Activated CD8-positive, alpha-beta T cell treated with anti-CD3 and anti-CD28 coated beads for 36 hours (primary cell): Measurements from ENCODE around the gene TOMM22. TPM values are rescaled to one million over a fixed set of nuclear protein-coding genes. Genes with fewer than 3 reads are reported as not detected.
"Not testable (repeated sequence)": the region's sequence is repeated elsewhere in the genome, so short reads cannot be mapped to it uniquely, and the experiment has no call there.

Experiments
- ATAC-seq: fragments of 200-7000 bp; cut with Tn5 transposase; one replicate; pipeline ENCODE4 v1.10.0; 2021; ENCODE audit warnings: mild to moderate bottlenecking, moderate library complexity
- CTCF ChIA-PET: fragments of 350-600 bp; sonication (Branson Sonifier 250); formaldehyde crosslinking; loops from one replicate; lab custom pipeline; 2021; ENCODE audit warnings: antibody characterized with exemption; lab: Charles Lee
- POLR2A ChIA-PET: fragments of 350-600 bp; sonication (Branson Sonifier 250); formaldehyde crosslinking; loops from one replicate; lab custom pipeline; 2021; ENCODE audit warnings: antibody characterized with exemption; lab: Charles Lee
- DNase-seq: peaks from one replicate; pipeline ENCODE4 v3.0.0-alpha.2; 2020
- H3K27ac Mint-ChIP-seq: one replicate; pipeline ENCODE4 v1.8.0; 2021; ENCODE audit warnings: mild to moderate bottlenecking, mixed read lengths
- H3K27me3 Mint-ChIP-seq: one replicate; pipeline ENCODE4 v1.8.0; 2021; ENCODE audit warnings: mixed read lengths
- H3K36me3 Mint-ChIP-seq: one replicate; pipeline ENCODE4 v1.8.0; 2021; ENCODE audit warnings: low read depth, mixed read lengths
- H3K4me1 Mint-ChIP-seq: one replicate; pipeline ENCODE4 v1.8.0; 2021; ENCODE audit warnings: low read depth, mixed read lengths
- H3K4me3 Mint-ChIP-seq: one replicate; pipeline ENCODE4 v1.8.0; 2021; ENCODE audit warnings: mild to moderate bottlenecking, moderate library complexity, mixed read lengths
- H3K9me3 Mint-ChIP-seq: one replicate; pipeline ENCODE4 v1.8.0; 2021; ENCODE audit warnings: mixed read lengths
- intact Hi-C: fragments of 100-400 bp; cut with micrococcal nuclease; formaldehyde crosslinking; loops from one replicate; pipeline ENCODE4 v1.10.0; 2022
- total RNA-seq, 2 experiments: library from RNA; stranded (reverse); gene quantifications; one replicate each; pipeline ENCODE4 v1.2.3, GENCODE V29; 2021
- TF ChIP-seq, protein P1 (sequence below): fragments of 200-600 bp; IDR thresholded peaks from one replicate; pipeline ENCODE4 v1.8.0; 2022; ENCODE audit warnings: antibody characterized with exemption, mild to moderate bottlenecking

TOMM22 gene
- total RNA-seq, 2 experiments from 2014 or later, result 155 to 158 TPM

DNA sequence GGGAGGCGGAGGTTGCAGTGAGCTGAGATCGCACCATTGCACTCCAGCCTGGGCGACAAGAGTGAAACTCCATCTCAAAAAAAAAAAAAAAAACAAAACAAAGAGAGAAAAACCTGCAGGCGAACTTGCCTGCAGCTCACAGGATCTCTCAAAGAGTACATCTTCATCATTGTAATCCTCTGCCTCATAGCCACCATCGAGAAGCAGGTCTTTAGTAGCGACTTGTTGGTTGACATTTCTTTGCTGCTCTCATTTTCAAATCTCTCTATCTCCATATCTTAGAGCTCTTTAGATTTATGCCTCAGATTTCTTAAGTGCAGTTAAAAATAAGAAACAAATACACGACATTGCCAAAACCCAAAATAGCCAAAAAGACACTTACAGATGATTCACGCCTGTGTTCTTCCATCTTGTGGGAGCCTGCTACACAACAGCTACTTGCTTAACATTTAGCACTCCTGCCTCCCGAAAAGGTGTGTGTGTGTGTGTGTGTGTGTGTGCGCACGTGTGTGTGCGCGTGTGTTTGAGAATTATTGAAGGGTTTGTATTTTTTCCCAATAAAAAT is 40.2 kb upstream of the TOMM22 start:
- Mint-ChIP-seq H3K36me3 (no peaks in the 10 kb centered on the region), H3K4me1 (no peaks in the 10 kb centered on the region), H3K27me3 (peaks cover 2% of the 10 kb centered on the region), H3K4me3 (no peak overlapping the region), H3K27ac (no peak overlapping the region), H3K9me3 (no peaks in the 10 kb centered on the region)
- DNase-seq (no peak), ATAC-seq (no peak)
- CTCF ChIA-PET, result no interaction called here
- TF ChIP-seq, protein P1, sequence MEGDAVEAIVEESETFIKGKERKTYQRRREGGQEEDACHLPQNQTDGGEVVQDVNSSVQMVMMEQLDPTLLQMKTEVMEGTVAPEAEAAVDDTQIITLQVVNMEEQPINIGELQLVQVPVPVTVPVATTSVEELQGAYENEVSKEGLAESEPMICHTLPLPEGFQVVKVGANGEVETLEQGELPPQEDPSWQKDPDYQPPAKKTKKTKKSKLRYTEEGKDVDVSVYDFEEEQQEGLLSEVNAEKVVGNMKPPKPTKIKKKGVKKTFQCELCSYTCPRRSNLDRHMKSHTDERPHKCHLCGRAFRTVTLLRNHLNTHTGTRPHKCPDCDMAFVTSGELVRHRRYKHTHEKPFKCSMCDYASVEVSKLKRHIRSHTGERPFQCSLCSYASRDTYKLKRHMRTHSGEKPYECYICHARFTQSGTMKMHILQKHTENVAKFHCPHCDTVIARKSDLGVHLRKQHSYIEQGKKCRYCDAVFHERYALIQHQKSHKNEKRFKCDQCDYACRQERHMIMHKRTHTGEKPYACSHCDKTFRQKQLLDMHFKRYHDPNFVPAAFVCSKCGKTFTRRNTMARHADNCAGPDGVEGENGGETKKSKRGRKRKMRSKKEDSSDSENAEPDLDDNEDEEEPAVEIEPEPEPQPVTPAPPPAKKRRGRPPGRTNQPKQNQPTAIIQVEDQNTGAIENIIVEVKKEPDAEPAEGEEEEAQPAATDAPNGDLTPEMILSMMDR, result no peak
- POLR2A ChIA-PET, result interaction anchor here (1.2 kb wide), 1 partner anchor 12 kb away, joined by 4 read pairs; no protein-coding TSS in a partner anchor
- intact Hi-C loops, result no loop called here

GRCh38 chr22:38644245-38644644 is 37.5 kb upstream of the TOMM22 start:
- H3K27me3 Mint-ChIP-seq, intact Hi-C loops, H3K36me3 Mint-ChIP-seq, POLR2A ChIA-PET, H3K9me3 Mint-ChIP-seq, CTCF ChIA-PET, H3K27ac Mint-ChIP-seq, H3K4me1 Mint-ChIP-seq, DNase-seq, H3K4me3 Mint-ChIP-seq: not testable (repeated sequence)
- peak; percentile 42 for ATAC-seq

GRCh38 chr22:38645430-38645829 is 36.3 kb upstream of the TOMM22 start:
- intact Hi-C loops, result no loop called here
- Mint-ChIP-seq H3K36me3 (no peaks in the 10 kb centered on the region), H3K27me3 (peaks cover 2% of the 10 kb centered on the region), H3K4me1 (no peaks in the 10 kb centered on the region), H3K4me3 (no peak overlapping the region), H3K9me3 (no peaks in the 10 kb centered on the region), H3K27ac (no peak overlapping the region)
- TF ChIP-seq, protein P1, result no peak
- POLR2A ChIA-PET, result no interaction called here
- ATAC-seq (no peak), DNase-seq (no peak)
- CTCF ChIA-PET, result no interaction called here

DNA sequence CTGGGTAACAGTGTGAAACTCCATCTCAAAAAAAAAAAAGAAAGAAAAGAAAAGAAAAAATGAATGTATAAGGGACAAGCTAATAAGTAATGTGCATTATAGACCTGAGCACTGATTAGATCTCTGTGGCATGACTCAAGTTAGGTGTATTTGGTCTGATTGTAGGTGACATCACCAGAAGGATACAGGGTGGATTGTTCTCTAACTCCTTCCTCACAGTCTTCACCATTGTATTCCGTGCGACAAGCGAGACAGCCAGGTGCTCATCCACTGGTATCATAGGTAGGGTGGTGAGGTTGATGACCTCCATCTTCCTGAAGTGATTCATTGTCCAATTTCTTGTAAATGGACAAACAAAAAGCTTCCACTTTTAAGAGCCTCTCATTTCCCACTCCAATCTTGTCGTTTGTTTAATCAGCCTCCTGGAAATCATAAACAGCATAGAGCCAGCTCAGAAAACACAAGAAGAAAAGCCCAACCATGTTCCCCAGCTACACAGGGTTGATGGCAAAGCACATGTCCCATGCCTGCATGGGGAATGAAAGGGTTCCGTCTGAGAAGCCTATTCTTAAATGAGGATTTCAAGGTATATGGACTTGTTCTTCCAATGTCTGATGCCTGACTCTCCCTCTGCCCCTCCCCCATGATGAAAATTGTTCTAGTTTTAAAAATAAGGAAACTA is 31.8 kb upstream of the TOMM22 start:
- Mint-ChIP-seq H3K36me3 (no peaks in the 10 kb centered on the region), H3K4me3 (no peak overlapping the region), H3K27ac (no peak overlapping the region), H3K9me3 (no peaks in the 10 kb centered on the region), H3K27me3 (no peaks in the 10 kb centered on the region), H3K4me1 (no peaks in the 10 kb centered on the region)
- DNase-seq, result no peak
- intact Hi-C loops, result no loop called here
- TF ChIP-seq, protein P1, result no peak
- ChIA-PET POLR2A (no interaction called here), CTCF (no interaction called here)
- no peak for ATAC-seq

- intact Hi-C loops, result no loop called here
Measured at GRCh38 chr22:38652859-38653258, 28.9 kb upstream of the TOMM22 start.

More at GRCh38 chr22:38652859-38653258, 28.9 kb upstream of the TOMM22 start:
- Mint-ChIP-seq H3K9me3 (no peaks in the 10 kb centered on the region), H3K4me1 (peaks cover 8% of the 10 kb centered on the region), H3K4me3 (no peak overlapping the region), H3K36me3 (no peaks in the 10 kb centered on the region), H3K27me3 (no peaks in the 10 kb centered on the region), H3K27ac (no peak overlapping the region)
- no peak for ATAC-seq
- DNase-seq, result no peak
- TF ChIP-seq, protein P1, result no peak
- POLR2A ChIA-PET, result interaction anchor here (0.6 to 0.8 kb wide), 3 partner anchors 11 to 721 kb away, joined by 3 to 4 read pairs (median 3); no protein-coding TSS in a partner anchor
- CTCF ChIA-PET, result no interaction called here
